IPS-11a (cell line): ENCODE data around the gene EPHA2.

ENCODE experiments used
- H3K4me3 ChIP-seq: one replicate; pipeline ENCODE4 v1.5.1; 2013; ENCODE audit warnings: low read depth, low read length, control low read depth

The EPHA2 gene

GRCh38 chr1:16138772-16139221 is 17.1 kb downstream of the EPHA2 start:
- H3K4me3 ChIP-seq: no peak overlapping the region

- H3K4me3 ChIP-seq: no peak overlapping the region
Measured at GRCh38 chr1:16137890-16138467, 17.9 kb downstream of the EPHA2 start.

DNA sequence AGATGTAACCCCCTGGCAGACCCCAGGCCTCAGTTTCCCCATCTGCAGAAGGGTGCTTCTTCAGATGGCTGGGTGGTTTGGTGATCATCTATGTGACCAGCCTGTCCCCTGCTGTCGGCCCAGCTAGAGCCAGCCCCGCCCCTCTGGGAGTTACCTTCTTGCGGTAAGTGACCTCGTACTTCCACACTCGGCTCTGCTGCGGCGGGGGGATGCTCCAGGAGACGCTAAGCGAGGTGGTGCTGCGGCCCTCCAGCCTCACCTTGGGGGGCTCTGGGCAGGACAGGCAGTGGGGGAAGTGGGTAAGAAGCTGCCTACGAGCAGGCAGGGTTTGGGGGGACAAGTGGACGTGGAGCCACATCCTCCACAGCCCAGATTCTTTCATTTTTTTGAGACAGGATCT is 20.4 kb downstream of the EPHA2 start:
- H3K4me3 ChIP-seq: no peak overlapping the region

GRCh38 chr1:16134906-16135305 is 21.0 kb downstream of the EPHA2 start:
- H3K4me3 ChIP-seq: no peak overlapping the region

DNA sequence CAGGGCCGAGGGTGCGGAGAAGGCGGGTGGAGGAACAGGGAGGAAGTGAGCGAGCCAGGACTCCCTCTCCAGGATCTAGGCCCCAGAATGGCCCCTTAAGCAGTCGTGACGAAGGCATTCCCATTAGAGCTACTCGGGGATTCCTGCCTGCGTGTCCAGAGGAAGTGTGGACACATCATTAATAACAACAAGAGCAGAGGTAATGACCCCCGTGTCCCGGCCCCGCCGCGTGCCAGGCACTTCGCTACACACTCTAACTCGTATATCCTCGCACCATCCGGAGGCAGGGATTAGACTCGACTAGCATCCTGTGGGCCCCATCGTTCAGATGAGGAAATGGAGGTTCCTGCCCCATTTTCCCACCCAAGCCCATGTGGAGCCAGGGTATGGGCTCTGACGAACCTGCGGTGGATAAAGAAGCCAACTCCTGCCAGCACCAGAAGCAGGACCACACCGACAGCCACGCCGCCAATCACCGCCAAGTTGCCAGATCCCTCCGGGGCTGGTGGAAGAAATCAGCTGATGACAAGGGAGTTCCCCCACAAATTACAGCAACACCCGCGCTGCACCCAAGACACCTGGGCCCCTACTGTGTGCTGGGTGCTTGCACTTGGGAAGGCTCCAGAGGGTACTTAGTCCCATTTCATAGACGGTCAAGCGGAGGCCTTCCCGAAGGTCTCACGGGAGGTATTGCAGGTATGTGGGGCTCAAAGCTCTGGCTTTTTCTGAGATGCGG is 21.6 kb downstream of the EPHA2 start:
- no peak overlapping the region for H3K4me3 ChIP-seq

GRCh38 chr1:16133007-16133961 is 22.6 kb downstream of the EPHA2 start:
- H3K4me3 ChIP-seq: no peak overlapping the region

DNA sequence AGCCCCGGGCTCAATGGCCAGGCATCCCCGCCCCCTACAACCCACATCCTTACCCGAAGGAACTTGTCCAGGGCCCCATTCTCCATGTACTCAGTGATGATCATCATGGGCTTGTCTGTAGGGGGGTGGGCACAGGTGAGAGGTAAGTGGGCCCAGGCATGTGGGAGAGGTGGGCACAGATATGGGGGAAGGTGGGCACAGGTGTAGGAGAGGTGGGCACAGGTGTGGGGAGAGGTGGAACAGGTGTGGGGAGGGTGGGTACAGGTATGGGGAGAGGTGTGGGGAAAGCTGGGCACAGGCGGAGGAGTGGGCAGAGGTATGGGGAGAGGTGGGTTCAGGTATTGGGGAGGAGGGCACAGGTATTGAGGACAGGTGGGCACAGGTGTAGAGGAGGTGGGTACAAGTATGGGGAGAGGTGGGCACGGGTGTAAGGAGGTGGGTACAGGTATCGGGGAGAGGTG is 23.5 kb downstream of the EPHA2 start:
- no peak overlapping the region for H3K4me3 ChIP-seq

DNA sequence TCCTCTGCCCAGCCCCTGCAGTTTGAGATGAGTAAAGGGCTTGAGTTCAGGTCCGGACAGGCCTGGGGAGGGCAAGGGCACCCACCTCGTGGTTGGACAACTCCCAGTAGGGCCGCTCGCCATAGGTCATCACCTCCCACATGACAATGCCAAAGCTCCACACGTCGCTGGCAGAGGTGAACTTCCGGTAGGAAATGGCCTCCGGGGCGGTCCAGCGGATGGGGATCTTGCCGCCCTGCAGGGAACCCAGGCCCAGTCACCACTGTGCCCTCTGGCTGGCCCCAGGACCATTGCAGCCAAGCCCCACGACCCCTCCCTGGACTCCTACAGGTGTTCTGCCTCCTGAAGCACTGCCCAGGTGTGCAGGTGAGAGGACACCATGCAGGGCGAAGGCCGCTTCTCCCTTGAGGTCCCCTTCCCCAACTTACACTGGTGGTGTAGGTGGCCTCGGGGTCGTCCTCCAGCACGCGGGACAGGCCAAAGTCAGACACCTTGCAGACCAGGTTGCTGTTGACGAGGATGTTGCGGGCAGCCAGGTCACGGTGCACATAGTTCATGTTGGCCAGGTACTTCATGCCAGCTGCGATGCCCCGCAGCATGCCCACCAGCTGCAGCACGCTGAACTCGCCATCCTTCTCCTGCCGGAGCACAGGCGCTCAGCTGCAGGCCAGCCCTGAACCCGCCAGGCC is 24.1 kb downstream of the EPHA2 start:
- H3K4me3 ChIP-seq: no peak overlapping the region

DNA sequence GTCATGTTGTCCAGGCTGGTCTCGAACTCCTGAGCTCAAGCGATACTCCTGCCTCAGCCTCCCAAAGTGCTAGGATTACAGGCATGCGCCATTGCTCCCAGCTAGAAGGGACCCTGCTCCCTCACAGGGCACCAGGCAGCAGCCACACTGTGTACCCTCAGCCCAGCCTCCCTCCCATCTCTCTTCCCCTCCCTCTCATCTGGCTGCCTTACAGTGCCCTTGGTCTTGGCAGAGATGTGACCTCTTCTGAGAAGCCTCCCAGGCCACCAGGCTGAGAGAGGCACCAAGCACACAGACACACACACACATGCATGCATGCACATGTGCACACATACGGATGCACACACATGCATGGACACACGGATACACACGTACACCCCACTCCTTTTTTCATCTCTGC is 25.0 kb downstream of the EPHA2 start:
- no peak overlapping the region for H3K4me3 ChIP-seq

DNA sequence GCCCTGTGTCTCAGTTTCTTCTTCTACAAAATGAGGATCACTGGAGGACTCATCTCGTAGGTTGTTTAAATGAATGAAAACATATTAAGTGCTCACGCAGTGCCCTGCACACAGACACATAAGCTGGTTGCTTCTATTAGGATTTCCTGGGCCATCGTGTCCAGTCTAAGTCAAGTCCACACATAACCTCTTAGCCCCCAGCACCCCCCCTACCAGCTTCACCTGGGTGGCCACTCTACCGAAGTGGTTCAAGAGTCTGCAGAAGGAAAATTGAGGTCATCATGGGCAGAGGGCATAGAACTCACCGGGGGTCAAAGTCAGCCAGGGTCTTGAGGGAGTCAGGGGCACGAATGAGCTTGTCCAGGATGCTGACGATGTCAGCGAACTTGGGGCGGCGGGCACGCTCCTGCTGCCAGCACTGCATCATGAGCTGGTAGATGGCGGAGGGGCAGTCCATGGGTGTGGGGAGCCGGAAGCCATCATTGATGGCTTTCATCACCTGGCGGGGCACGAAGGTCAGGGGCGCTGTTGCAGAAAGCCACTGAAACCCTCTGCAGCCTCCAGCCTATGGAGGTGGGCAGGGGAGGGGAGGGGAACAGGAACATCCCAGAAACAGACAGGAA is 25.8 kb downstream of the EPHA2 start:
- no peak overlapping the region for H3K4me3 ChIP-seq

DNA sequence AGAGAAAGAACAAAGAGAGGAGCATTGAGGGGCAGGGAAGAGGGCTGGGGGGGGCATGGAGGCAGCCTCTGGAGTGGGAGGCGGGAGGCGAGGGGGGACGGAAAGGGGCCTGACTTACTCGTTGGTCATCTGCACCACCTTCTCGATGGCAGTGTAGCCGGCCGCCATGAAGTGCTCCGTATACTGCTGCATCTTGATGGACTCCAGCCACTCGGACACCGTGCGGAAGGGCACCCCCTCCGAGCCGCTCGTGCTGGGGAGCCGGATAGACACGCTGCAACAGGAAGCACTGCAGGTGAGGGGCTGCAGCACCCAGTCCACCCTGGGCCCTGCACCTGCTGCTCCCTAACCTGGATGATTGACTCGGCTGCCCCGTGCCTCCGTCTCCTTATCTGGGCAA is 26.6 kb downstream of the EPHA2 start:
- H3K4me3 ChIP-seq: no peak overlapping the region

GRCh38 chr1:16128338-16128741 is 27.5 kb downstream of the EPHA2 start:
- H3K4me3 ChIP-seq: no peak overlapping the region

DNA sequence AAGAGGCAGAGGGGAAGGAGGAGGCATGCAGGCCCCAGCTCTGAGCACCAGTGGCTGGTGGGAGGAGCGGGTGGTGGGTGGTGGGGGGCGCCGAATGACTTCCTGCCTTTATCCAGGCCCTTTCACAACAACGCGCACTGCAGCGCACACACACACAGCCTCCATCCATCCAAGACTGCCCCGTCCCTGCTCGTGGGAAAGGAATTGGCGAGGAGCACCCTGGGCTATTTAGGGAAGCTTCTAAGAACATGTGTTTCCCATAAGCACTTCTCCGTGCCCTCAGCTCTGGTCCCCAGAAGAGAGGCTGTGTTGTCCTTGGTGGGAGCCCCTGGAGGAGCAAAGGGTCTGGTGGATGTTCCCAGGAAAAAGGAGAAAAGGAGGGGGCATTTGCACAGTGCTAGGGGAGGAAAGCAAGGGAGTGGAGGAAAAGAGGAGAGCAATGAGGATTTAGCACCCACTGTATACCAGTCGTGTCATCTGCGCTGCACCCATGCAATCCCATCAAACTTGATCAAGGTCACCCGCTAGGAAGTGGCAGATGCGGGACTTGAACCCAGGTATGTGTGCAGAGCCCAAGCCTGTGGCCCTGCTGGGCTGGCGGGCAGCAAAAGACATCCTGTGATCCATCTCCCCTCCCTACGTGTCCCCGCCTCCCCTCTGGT is 28.1 kb downstream of the EPHA2 start:
- no peak overlapping the region for H3K4me3 ChIP-seq

DNA sequence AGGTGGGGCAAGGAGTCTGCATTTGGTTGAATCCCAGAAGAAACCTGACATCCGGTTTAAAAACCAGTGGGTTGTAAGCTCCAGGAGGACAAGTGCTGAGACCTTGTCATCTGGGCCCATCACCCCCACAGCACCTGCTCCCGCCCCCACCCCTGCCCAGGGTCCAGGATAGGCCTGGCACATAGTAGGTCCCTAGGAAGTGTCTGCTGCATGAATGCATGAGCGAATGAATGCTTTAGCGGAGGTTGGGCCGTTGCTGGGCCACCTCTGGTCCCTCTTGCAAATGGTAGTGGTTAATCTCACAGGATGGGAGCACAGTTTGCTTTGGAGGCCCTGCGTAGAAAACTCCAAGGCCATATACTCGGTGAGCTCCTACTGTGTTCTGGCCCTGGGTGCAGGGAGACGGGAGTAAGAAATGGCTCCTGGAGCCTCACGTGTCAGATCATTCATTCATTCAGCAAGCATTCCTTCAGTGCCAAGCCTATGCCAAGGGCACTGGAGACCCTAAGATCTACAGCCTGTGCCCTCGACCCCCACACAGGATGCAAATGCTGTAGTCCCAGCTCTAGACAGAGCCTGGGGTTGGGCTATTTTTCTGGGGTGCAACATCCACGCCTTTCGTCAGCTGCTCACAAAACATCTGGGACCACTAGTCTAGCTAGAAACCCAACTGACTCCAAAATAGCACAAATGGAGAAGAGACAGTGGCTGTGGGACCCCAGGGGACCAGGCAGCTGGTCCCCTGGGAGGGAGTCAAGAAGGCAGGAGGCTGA is 28.9 kb downstream of the EPHA2 start:
- no peak overlapping the region for H3K4me3 ChIP-seq

DNA sequence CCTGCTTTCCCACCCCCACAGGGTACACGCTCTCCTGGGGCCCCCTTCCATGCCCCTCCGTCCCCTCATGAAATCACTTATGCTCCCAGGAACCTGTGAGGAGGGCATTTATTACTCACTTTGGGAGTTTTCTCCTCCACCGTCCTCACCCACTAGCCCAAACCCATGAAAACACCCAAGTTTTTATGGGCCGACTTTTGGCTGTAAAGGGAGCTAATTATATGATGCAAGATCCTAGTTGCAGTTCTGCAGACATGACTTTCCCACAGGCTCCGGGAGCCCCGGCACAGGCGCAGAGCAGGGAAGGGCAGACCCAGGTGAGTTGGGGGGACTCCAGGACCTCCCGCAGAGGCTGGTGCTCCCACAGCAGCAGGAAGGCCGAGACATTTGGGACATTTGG is 29.7 kb downstream of the EPHA2 start:
- no peak overlapping the region for H3K4me3 ChIP-seq

DNA sequence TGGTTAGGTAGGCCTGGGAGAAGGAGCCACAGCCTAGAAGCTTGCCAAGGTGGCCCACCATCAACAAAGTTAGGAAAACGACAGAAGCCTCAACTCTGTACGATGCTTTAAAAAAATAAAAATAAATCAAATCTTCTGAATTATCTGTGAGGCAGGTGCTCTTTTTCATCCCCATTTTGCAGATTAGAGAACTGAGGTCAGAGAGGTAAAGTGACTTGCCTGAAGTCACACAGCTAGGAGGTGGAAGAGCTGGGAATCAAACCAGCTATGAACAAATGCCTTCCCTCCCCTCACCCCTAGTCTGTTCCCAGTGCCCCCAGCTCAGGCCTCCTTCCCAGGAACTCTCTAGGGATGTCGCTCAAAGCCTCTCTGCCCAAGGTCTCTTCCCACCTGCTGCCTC is 30.4 kb downstream of the EPHA2 start:
- no peak overlapping the region for H3K4me3 ChIP-seq

- H3K4me3 ChIP-seq: no peak overlapping the region
Measured at GRCh38 chr1:16125088-16125470, 30.8 kb downstream of the EPHA2 start.

GRCh38 chr1:16124377-16125087 is 31.3 kb downstream of the EPHA2 start:
- no peak overlapping the region for H3K4me3 ChIP-seq

DNA sequence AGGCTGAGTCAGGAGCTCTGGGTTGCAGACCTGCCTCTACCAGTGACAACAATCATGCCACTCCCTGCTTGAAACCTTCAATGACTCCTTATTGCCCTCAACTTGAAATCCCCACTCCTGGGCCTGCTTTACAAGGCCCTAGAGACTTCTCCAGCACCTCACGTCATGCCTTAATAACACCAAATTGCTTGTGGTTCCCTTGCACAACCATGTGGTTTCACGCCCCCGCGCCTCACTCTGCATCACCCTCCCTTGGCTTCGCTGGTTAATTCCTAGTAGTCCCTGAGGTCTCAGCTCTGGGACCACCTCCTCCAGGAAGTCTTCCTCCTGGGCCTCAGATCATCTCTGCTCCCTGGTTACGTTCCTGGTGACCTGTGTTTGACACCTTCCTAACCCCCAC is 33.0 kb downstream of the EPHA2 start:
- no peak overlapping the region for H3K4me3 ChIP-seq
